Measurements from ENCODE around the gene CREBRF.
"Not testable (repeated sequence)": the region's sequence is repeated elsewhere in the genome, so short reads cannot be mapped to it uniquely, and the experiment has no call there.

CREBRF gene

GRCh38 chr5:173055983-173056782 lies at the start of gene CREBRF:
Gene CREBRF, plus strand, starts transcription at chr5:173056352. Its CDS starts 24,424 bp downstream, at chr5:173080776.
- DNase-seq: peak; percentile 97 to 98

- peak; percentile 31 to 36 for DNase-seq
Observed at GRCh38 chr5:173010021-173010420, 46.1 kb upstream of the CREBRF start.

GRCh38 chr5:173010547-173011464 lies 45.3 kb upstream of the CREBRF start:
- no peak for DNase-seq

GRCh38 chr5:173011566-173011965 lies 44.6 kb upstream of the CREBRF start:
- DNase-seq: no peak

- no peak for DNase-seq
Observed at GRCh38 chr5:173012882-173013281, 43.3 kb upstream of the CREBRF start.

- DNase-seq: no peak
Observed at GRCh38 chr5:173014671-173015070, 41.5 kb upstream of the CREBRF start.

- no peak for DNase-seq
Observed at GRCh38 chr5:173015192-173015591, 41.0 kb upstream of the CREBRF start.

GRCh38 chr5:173015598-173016455 lies 40.3 kb upstream of the CREBRF start:
- DNase-seq: peak in 1 of 2 experiments; percentile 12

- peak in 1 of 2 experiments; percentile 4 for DNase-seq
Observed at GRCh38 chr5:173016598-173017046, 39.5 kb upstream of the CREBRF start.

GRCh38 chr5:173017087-173017486 lies 39.1 kb upstream of the CREBRF start:
- not testable (repeated sequence) for DNase-seq

GRCh38 chr5:173018358-173018757 lies 37.8 kb upstream of the CREBRF start:
- no peak for DNase-seq

- no peak for DNase-seq
Observed at GRCh38 chr5:173020154-173020581, 36.0 kb upstream of the CREBRF start.

GRCh38 chr5:173020643-173021042 lies 35.5 kb upstream of the CREBRF start:
- no peak for DNase-seq

- no peak for DNase-seq
Observed at GRCh38 chr5:173025651-173026050, 30.5 kb upstream of the CREBRF start.

GRCh38 chr5:173027905-173028304 lies 28.2 kb upstream of the CREBRF start:
- DNase-seq: no peak

GRCh38 chr5:173028811-173029327 lies 27.3 kb upstream of the CREBRF start:
- no peak for DNase-seq

GRCh38 chr5:173029499-173029921 lies 26.6 kb upstream of the CREBRF start:
- no peak for DNase-seq

GRCh38 chr5:173032096-173032495 lies 24.1 kb upstream of the CREBRF start:
- not testable (repeated sequence) for DNase-seq

GRCh38 chr5:173032730-173033129 lies 23.4 kb upstream of the CREBRF start:
- no peak for DNase-seq

GRCh38 chr5:173033923-173034322 lies 22.2 kb upstream of the CREBRF start:
- DNase-seq: no peak

GRCh38 chr5:173035904-173036707 lies 20.0 kb upstream of the CREBRF start:
- DNase-seq: peak; percentile 67 to 70
